HG03025 (cell line): Measurements from ENCODE around the gene TBC1D3B.
"Not testable (repeated sequence)": the region's sequence is repeated elsewhere in the genome, so short reads cannot be mapped to it uniquely, and the experiment has no call there.

ENCODE experiments used
- ATAC-seq: cut with Tn5 transposase; IDR thresholded peaks from one replicate; pipeline ENCODE4 v1.9.1; 2021; ENCODE audit warnings: mild to moderate bottlenecking, moderate library complexity; ENCODE audit not compliant: unreplicated experiment, low FRiP score

The TBC1D3B gene

DNA sequence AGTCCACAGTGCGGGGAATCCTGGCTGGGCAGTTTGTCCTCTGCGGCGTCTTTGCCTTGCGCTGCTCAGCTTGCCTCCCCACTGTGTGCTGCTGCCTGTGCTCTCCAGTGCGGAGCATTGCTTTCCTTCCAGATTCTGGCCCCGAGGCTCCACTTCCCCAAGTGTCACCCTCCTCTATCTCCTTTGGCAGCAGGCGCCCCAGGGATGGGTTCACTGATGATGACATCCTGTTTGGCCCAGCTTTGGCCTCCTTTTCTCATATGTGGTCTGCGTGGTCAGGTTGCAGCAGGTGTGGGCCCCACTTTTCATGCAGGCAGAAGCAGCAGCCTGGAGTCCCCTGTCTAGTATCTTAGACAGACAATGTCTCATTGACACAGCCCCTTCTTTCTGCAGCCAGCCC, 25.1 kb upstream of the TBC1D3B start:
- ATAC-seq: not testable (repeated sequence)

DNA sequence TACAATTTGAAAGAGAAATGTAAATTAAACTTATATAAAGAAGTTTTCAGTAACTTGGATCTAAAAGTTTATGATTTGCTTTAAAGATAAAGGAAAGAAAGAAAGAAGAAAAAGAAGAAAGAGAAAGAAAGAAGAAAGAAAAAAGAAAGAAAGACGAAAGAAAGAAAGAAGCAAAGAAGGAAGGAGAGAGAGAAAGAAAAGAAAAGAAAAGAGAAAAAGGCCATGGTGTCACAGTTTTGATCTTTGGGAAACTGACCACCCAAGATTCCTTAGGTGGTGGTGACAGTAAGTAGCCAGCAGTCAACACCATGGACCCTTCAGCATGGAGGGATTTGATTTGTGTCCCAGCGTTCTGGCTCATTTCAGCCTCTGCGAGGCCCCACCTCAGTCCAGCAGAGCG, 24.7 kb upstream of the TBC1D3B start:
- not testable (repeated sequence) for ATAC-seq

DNA sequence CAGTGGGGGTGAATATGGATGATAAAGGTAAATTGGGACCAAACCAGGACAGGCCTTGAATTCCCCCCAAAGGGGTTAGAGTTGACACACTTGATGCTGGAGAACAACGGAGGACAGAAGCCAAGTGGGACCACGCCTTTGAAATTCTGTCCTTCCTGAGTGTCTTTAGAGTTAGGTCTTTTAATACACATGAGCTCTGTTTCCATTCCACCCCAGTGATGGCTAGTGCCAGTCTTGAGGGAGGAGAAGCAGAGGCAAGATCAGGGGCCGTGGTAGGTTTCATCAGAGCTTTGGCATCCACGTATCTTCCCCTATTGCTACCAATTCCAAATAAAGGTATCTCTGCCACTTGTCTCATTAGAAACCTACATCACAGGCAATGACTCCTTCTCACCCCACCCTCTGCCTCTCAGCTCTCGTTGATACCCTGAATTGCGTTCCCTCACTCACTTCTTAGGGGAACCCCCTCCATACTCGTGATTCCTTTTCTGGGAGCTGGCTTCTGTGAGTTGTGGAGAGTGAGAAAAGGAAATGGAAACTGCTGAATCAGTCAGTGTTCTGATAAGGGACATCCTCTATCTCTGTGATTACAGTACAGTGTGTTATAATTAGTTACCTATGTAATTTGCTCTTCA, 22.5 kb upstream of the TBC1D3B start:
- ATAC-seq: no peak

DNA sequence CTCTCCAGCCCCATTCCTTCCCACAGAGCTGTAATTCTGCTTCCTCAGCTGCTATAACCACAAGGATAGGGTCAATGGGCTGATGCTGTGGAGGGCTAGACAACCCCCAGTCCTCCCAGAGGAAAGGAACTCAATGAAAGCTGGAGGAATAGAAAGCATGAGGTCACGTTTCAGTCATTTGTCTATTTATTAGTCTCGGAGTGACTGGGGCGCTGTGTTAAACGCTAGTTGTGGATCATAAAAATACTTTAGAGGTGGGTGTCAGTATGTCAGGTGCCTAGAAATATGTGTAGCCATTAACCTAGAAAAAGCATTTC, 20.9 kb upstream of the TBC1D3B start:
- peak; percentile 19 for ATAC-seq

DNA sequence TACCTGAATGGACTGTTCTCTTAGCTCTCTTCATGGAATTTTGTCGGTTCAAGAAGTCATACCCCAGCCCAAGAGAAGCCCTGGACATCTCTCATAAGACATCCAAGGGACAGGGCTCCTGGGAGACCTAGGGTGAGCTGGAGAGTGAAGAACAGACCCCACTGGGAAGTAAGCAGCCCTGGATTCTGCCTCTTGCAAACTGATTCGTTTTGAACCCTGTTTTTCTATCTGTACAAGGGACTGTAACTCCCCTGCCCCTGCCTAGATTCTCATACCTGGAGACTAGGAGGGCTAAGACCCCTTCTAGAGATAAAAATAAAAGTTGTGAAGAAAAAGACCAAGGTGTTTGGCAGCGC, 19.7 kb upstream of the TBC1D3B start:
- ATAC-seq: no peak

DNA sequence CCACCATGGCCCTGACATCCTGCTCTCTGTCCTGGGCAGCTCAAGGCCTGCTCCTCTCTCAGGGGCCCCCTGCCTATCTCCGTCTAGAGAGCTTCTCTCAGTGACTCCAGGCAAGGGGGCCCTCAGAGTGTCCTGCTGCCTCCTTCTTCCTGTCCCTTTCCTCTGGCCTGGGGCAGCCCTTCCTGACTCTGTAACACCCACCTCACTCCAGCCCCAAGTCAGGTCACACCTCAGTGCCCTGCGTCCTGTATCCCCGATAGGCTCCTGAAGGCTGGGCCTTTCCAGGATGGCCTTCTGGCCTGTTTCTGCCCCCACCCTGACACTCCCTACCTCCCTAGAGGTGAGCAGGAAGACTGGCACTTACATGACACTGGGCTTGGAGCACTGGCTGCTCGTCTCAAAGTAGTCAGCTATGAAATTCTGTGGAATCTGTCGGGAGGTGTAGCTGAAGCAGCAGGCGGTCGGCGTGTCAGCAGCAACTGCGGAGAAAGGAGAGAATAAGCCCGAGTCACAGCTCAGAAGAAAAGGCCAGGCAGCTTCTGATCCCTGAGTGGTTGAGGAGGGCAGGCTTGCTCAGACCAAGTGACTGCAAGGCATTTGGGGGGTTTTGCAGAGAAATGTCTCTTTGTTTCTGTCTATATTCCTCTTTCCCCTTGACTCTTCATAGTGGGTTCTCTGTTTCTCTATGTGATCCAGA, 19.1 kb upstream of the TBC1D3B start:
- no peak for ATAC-seq

DNA sequence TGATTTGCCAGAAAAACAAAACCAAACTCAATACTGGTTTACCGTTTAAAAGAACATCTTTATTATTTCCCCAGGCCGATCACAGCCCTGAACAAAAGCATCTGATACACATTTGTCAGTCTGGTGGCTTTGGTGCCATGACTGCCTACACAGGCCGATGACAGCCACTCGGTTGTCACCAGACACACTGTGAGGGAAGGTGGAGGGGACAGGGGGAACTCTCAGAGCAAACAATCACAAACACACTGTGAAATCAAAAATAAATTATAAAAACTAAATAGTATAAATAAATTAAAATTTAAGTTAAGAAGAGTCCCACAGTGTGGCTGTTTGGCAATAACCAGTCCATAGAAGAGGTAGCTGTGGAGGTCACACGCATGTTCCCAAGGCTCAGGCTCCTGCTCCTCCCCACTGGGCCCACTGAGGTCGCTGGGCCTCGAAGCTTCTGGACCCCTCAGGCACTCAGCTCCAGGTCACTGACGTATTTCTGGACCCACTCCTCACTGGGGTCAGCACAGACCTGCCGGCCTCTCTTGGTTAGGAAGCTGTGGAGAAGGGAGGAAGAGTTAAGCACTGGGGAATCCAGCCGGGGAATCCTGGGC, 18.5 kb upstream of the TBC1D3B start:
- ATAC-seq: not testable (repeated sequence)

DNA sequence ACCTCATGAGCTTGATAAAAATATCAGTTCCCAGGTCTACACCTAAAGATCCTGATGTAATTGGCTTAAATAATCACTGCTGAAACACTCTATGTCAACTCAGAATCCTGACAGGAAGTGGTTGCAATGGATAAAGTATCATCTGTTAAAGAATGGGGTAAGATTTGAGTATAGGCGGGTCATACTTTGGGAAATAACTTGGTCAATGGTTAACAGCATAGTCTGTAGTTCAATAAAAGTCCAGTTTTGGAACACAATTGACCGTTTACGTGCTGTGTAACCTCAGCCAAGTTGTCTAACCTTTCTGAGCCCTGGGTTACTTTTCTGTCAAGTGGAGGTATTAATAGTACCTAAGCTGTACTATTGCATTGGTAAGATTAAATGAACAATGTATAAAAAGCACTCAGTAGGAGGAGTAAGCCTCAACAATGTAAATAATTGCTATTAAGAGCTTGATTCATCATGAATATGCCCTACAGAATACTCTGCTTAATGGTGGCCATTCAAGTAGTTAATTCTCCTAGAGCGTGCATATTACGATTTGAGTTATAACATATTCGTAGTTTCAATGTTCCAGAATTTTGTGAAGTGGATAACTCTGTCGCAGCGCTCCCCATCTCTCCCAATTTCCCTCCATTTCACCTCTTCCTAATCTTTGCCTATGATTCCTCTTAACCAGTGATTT, 17.9 kb upstream of the TBC1D3B start:
- ATAC-seq: not testable (repeated sequence)

DNA sequence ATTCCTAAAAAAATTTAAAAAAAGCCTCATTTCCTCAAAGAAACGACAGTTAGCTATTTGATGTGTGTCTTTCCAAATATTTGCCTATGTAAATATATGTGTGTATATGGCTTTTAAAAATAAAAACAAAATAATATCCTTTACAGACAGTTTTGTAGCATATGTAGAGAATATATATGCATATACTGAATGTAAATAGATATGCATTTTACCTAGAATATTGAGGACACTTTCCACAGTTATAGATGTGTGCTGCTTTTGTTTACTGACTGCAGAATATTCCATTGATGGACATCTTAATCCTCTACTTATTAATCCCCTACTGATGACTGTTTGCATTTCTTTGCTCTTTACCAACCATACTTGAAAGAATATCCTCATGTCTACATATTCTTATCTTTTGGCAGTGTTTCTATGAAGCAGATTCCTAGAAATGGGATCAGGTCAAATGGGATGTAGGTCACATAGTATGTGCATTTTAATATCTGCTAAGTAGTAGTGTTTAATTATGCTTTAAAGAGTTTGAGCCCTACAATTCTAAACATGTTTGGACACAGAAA, 16.9 kb upstream of the TBC1D3B start:
- ATAC-seq: no peak

DNA sequence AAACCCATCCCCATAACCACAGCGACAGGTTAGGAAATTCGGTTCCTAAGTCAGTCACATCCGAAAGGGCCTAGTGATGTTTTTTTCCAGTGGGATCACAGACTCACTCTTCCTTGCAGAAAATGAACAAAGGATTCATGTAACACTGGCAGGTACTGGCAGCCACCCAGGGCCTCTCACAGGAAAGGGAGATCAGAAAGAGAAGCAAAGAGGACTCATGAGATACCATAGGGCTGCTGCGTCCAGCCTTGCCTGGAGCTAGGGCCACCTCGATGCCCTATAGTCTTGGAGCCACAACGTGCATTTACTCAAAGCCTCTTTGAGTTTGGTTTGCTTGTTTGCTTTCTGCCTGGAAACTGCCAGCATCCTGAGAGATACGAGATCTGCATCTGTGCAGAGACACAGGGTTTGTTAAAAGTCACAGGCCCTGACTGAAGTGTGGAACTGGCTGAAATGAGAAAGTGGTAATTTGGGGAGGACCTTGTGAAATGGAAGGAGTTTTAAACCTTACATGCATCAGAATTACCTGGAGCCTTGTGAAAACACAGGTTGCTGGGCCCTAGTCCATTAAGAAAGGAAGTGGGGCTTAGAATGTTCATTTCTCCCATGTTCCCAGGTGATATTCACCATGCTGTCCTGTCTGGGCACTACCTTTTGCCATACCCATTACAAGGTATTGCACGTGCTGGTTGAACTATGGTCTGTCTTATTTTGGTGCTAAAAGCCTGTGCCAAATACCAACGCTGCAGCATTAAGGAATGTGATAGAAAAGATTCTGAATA, 14.3 kb upstream of the TBC1D3B start:
- ATAC-seq: not testable (repeated sequence)

DNA sequence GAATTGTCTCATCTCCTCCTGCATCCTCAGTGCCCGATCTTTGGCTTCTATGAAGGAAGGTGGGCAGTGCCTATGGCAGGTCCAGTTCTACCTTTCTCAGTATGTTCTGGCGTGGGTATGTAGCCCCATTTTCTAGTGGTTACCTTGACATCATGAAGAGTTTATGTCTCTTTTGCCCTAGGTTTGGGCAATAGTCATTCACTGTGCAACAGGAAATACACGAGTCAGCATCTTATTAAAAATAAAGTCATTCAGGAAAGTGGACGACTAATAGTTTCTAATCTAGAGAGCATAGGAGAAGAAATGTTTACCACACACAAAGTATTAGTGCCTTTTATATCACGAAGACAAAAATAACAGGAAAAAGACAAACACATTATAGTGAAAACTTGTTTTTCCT, 13.6 kb upstream of the TBC1D3B start:
- ATAC-seq: not testable (repeated sequence)

DNA sequence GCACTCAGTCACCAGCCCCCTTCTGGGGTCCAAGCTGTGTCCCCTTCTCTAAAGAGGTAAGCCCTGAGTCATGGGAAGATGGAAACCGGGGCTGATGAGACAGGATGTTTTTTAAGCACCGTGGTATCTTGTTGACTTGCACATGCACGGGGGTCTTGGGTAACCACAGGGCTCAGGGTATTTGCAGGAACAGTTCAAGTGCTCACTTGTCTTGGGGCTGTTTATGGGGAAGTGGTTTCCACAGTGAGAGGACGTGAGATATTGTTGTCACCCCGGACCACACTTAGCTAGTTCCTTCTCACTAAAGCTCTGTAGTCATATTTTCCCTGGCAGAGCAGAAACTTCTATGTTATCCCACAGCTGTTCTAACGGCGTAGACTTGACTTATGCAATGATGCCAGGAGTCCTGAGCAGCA, 12.5 kb upstream of the TBC1D3B start:
- peak; percentile 45 for ATAC-seq

DNA sequence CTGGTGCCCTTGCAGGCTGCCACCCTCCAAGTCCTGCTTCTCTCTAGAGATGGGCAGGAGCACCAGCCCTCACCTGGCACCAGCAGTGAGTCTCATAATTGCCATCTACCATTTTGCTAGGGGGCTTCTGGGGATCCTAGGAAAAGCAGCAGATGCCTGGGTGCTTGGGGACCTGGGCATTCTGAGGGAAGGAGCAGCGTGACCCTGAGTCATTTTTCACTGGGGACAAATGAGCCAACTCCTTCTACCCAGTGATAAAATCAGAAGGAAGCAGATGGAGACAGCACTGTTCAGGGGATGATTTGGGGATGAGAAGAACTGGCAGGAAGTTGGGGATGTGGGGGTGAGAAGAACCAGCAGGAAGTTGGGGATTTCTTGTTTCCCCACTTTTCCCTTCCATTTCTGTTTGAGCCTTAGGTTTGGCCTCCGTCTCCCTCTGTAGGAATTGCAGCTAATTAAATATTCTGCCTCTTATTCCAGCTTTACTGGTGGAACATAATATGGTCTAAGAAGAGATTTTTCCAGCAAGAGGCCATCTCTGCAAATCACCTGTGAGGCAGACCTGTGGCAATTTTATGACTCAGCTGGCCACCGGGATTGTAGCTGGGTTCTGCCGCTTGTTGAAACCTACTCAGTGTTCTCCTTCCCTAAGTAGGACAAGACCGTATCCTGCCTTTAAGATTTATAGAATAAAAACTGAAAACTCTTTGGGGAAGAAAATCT, 11.7 kb upstream of the TBC1D3B start:
- ATAC-seq: not testable (repeated sequence)

DNA sequence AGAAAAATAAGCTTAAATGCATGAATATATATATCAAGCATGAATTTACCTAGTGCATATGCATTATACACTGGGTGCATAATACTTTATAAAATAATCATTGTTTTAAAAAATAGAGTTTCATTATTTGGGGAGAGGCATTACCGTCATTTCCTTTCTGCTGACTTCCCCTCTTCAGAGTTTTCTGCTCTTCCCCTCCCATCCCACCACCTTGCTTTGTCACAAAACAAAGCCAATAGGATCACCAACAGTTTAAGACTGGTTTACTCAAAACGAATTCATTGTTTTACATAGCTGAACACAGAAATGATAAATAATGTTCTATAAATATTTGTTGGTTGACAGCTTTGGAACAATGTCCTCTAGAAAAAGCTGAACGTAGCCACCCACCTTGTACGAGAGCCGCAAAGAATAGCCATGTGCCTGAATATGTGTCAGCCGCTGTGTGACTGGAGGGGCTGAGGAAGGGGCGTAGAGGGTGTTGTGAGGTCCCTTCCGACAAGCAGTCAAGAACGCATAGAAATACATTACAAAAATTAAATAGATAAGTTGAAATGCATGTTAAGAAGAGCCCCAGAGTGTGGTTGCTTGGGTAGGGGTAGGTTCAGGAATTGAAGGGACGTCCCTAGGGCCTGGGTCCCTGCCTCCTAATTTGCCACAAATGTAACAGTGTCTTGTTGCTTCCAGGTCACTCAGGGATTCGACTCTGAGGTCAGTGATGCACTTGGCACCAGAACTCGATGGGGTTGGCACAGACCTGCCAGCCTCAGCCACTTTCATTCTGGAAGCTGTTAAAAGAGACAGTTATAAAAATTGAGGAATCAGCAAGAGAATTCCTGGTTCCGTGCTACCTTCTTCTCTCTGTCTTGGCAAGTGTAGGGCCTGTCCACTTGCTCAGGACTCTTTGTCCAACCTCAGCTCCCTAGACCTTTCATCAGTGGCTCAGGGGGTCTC, 10.7 kb upstream of the TBC1D3B start:
- ATAC-seq: not testable (repeated sequence)

DNA sequence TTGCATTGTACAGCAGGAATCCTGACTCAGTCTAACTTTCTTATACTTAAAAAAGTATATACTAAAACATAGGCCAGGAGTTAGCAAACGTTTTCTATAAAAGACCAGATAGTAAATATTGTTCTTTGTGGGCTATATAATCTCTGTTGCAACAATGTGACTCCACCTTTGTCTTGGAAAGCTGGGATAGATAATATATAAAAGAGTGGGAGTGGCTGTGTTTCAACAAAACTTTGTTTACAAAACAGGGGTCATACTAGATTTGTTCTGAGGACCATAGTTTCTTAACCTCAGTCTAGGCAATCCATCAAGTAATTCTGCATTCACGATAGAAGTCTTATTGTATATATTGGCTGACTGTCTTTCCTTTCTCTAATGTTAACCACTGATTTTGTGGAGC, 9.0 kb upstream of the TBC1D3B start:
- no peak for ATAC-seq

DNA sequence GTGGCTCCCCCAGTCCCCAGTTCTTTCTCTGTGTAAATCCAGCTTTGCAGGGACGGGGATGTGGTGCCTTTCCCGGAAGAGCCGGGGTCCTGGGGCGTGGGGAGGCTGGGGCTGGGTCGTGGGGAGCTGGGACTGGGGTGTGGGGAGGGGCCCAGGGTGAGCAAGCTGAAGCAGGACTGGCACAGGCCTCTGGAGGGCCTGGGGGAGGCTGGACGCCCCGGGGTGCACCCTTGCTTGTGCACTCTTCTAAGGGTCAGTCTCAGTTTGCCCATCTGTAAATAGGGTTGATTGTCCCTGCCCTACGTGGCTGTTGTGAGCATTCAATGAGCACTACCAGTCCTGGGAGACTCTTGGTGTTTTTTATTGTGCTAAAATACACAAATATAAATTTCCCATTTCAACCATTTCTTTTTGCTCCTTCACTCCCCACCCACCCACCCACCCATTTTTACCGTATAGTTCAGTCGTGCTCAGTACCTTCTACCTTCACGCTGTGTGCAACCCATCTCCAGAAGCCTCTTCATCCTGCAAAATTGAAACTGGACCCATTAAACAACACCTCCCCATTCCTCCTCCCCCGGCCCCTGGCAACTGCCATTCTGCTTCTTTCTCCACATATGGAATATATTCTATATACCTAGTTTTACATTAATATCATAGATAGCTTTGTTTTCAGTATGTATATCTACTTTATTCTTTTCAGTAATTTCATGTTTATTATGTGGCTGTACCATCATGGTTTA, 7.8 kb upstream of the TBC1D3B start:
- no peak for ATAC-seq

DNA sequence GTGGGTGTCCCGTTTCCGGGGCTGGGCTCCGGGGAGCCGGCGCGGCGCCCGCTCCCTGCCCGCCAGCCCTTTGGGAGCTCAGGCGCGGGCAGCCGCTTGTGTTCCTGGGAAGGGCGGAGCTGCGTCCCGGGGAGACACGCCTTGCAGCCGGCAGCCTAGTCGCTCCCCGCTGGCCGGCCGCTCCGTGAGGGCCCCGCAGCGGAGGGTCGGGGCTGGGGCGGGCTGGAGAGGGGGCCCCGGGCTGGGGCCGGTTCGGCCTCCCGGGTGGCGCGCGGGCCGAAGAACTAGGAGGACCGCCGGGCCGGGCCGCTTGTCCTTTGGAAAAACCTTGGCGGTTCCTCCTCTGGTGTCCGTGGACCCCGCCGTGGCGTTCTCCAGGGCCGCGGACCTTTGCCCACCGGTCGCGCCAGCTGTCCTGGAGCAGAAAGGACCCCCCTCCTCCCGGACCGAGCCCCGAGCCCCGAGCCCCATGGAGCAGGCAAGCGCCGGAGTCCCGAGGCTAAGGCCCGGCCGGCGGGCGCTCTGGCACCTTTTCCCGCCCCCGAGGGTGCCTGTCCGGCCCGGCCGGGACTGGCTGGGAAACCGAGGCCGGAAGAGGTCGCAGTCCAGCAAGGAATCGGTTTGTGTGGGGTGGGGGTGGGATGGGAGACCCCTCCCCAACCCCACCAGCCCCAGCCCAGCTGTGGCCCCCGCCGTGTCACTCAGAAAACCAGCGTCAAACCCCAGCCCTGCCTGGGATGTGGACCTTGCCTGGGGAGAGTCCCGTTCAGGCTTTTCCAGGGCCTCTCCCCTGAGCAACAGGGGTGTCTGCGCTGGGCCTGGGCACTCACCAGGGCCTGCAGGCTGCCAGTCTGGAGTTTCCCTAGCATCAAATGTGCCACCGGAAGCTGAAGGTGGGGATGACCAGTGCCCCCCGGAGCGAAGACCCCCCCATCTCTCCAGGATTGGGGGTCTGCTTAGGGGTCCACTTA, 6.8 kb upstream of the TBC1D3B start:
- ATAC-seq: no peak
